Measurements from ENCODE around the gene TATDN2.

GRCh38 chr3:10228248-10228950 is 19.9 kb upstream of the TATDN2 start:
- TF ChIP-seq EZH2 (IDR thresholded peaks at IDR 0.05; ENCODE audit: insufficient read depth, poor library complexity, severe bottlenecking) (no peak), EZH2phosphoT487 (IDR thresholded peaks at IDR 0.05; ENCODE audit: insufficient read depth, low read depth) (no peak)

Data from GM23248 (cell line).